ENCODE results near the gene ATPAF2. TPM values are rescaled to one million over a fixed set of nuclear protein-coding genes. Genes with fewer than 3 reads are reported as not detected.
"Not testable (repeated sequence)": the region's sequence is repeated elsewhere in the genome, so short reads cannot be mapped to it uniquely, and the experiment has no call there.

ATPAF2 gene
- total RNA-seq, 2 donors from 2014 or later, result 31.4 to 50.8 TPM

DNA sequence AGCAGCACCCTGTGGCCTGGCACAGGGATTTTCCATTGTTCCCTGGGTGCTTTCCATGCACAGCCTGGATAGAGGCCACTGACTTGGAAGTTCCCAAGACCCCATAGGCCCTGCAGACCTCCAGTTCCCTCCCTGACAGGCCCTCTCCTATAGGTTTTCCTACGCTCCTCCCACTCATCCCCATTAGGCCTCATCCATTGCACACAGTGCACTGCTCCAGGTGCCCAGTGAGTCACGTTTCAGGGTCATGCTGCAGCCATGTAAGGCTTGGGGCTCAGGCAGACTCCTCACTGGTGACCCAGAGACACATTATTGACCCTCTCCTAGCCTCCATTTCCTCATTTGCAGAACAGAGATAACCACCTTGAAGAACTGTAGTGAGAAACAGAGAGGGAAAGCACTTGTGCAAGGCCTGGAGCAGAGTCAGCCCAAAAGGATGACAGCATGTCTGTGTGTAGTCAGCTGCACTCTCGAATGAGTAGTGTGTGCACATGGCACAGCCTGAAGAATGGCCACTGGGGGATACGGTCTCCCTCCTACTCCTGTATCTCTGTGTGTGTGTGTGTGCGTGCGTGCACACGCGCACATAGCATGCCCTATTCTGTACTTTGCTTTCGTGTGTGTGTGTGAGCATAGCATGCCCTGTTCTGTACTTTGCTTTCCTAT lies 39.5 kb downstream of the ATPAF2 start:
- Histone ChIP-seq H3K9me3 (ENCODE audit: control insufficient read depth, low read length) (no peaks in the 10 kb centered on the region), H3K27ac (ENCODE audit: low read depth, low read length) (no peak overlapping the region), H3K27me3 (ENCODE audit: control insufficient read depth, insufficient read depth, low read length, poor library complexity, severe bottlenecking) (no peaks in the 10 kb centered on the region), H3K36me3 (ENCODE audit: control insufficient read depth, insufficient read depth, low read length) (peaks cover 6% of the 10 kb centered on the region), H3K4me1 (ENCODE audit: control insufficient read depth, insufficient read depth, low read length) (no peaks in the 10 kb centered on the region), H3K9ac (ENCODE audit: extremely low read depth, low read length, poor library complexity, severe bottlenecking) (no peak overlapping the region), H3K4me3 (ENCODE audit: low read length) (no peak overlapping the region)
- TF ChIP-seq, protein P1, sequence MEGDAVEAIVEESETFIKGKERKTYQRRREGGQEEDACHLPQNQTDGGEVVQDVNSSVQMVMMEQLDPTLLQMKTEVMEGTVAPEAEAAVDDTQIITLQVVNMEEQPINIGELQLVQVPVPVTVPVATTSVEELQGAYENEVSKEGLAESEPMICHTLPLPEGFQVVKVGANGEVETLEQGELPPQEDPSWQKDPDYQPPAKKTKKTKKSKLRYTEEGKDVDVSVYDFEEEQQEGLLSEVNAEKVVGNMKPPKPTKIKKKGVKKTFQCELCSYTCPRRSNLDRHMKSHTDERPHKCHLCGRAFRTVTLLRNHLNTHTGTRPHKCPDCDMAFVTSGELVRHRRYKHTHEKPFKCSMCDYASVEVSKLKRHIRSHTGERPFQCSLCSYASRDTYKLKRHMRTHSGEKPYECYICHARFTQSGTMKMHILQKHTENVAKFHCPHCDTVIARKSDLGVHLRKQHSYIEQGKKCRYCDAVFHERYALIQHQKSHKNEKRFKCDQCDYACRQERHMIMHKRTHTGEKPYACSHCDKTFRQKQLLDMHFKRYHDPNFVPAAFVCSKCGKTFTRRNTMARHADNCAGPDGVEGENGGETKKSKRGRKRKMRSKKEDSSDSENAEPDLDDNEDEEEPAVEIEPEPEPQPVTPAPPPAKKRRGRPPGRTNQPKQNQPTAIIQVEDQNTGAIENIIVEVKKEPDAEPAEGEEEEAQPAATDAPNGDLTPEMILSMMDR (conservative IDR thresholded peaks at IDR 0.05), result no peak
- Mint-ChIP-seq H3K9me3 (no peaks in the 10 kb centered on the region), H3K27me3 (ENCODE audit: insufficient read depth) (no peaks in the 10 kb centered on the region), H3K27ac (no peak overlapping the region), H3K4me3 (no peak overlapping the region), H3K36me3 (ENCODE audit: low read depth) (no peaks in the 10 kb centered on the region), H3K4me1 (peaks cover 1% of the 10 kb centered on the region)
- 93 to 100% methylated on average over 4 to 9 of the region's 9 CpGs for whole genome bisulfite sequencing, 2 experiments (ENCODE audit: insufficient coverage in 1 of 2, insufficient read length in 1 of 2)
- peak; percentile 46 for DNase-seq

DNA sequence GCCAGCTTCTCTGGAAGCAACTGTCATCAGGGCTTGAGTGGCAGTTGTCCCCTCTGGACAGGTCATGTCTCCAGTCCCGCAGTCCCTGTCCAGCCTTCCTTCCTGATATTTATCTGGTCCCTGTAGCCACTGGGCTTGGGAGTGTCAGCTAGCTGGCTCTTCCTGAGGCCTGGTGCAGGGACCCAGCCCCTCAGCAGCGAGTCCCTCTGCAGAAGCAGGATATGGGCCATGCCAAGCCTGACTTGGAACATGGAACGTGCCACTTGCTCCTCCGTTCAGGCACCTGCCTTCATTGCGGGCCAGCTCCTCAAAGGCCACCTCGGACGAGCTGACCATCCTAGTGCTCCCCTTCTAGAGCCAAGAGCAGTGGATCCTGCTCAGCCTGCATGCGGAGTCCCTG lies 40.0 kb downstream of the ATPAF2 start:
- Mint-ChIP-seq H3K27me3 (ENCODE audit: insufficient read depth) (no peaks in the 10 kb centered on the region), H3K36me3 (ENCODE audit: low read depth) (no peaks in the 10 kb centered on the region), H3K27ac (no peak overlapping the region), H3K9me3 (no peaks in the 10 kb centered on the region), H3K4me3 (no peak overlapping the region), H3K4me1 (peaks cover 3% of the 10 kb centered on the region)
- H3K27ac ChIP-seq (ENCODE audit: low read depth, low read length), result no peak overlapping the region
- H3K36me3 ChIP-seq (ENCODE audit: control insufficient read depth, insufficient read depth, low read length), result peaks cover under 1% of the 10 kb centered on the region
- H3K27me3 ChIP-seq (ENCODE audit: control insufficient read depth, insufficient read depth, low read length, poor library complexity, severe bottlenecking), result no peaks in the 10 kb centered on the region
- peak; percentile 42 for DNase-seq
- no peaks in the 10 kb centered on the region for H3K9me3 ChIP-seq (ENCODE audit: control insufficient read depth, low read length)
- WGBS, 2 experiments (ENCODE audit: insufficient coverage in 1 of 2, insufficient read length in 1 of 2), result 92 to 96% methylated on average over 8 of the region's 8 CpGs
- H3K4me1 ChIP-seq (ENCODE audit: control insufficient read depth, insufficient read depth, low read length), result no peaks in the 10 kb centered on the region
- H3K4me3 ChIP-seq (ENCODE audit: low read length), result no peak overlapping the region
- no peak overlapping the region for H3K9ac ChIP-seq (ENCODE audit: extremely low read depth, low read length, poor library complexity, severe bottlenecking)
- TF ChIP-seq, protein P1 (conservative IDR thresholded peaks at IDR 0.05), result no peak

DNA sequence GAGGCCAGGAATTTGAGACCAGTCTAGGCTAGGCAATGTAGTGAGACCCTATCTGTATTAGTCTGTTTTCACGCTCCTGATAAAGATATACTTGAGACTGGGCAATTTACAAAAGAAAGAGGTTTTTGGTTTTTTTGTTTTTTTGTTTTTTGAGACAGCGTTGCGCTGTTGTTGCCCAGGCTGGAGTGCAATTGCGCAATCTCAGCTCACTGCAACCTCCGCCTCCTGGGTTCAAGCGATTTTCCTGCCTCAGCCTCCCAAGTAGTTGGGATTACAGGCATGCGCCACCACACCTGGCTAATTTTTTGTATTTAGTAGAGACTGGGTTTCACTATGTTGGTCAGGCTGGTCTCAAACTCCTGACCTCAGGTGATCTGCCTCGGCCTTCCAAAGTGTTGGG lies 43.1 kb downstream of the ATPAF2 start:
- H3K27ac Mint-ChIP-seq, result not testable (repeated sequence)

More for the DNA sequence above, 43.1 kb downstream of the ATPAF2 start:
- H3K27me3 ChIP-seq (ENCODE audit: control insufficient read depth, insufficient read depth, low read length, poor library complexity, severe bottlenecking); H3K9ac ChIP-seq (ENCODE audit: extremely low read depth, low read length, poor library complexity, severe bottlenecking); H3K9me3 Mint-ChIP-seq; H3K27ac ChIP-seq (ENCODE audit: low read depth, low read length); H3K27me3 Mint-ChIP-seq (ENCODE audit: insufficient read depth); H3K4me3 ChIP-seq (ENCODE audit: low read length); H3K4me1 ChIP-seq (ENCODE audit: control insufficient read depth, insufficient read depth, low read length); H3K4me3 Mint-ChIP-seq; H3K36me3 ChIP-seq (ENCODE audit: control insufficient read depth, insufficient read depth, low read length); H3K36me3 Mint-ChIP-seq (ENCODE audit: low read depth); DNase-seq; H3K4me1 Mint-ChIP-seq; H3K9me3 ChIP-seq (ENCODE audit: control insufficient read depth, low read length): not testable (repeated sequence)
- WGBS, 2 experiments (ENCODE audit: insufficient coverage in 1 of 2, insufficient read length in 1 of 2), result 93 to 97% methylated on average over 7 to 8 of the region's 8 CpGs
